GM18511 (cell line): ENCODE measurements around the gene SPATA24.
"Not testable (repeated sequence)": the region's sequence is repeated elsewhere in the genome, so short reads cannot be mapped to it uniquely, and the experiment has no call there.

ENCODE experiments used
- ATAC-seq: cut with Tn5 transposase; IDR thresholded peaks from one replicate; pipeline ENCODE4 v1.9.1; 2021; ENCODE audit warnings: mild to moderate bottlenecking, moderate library complexity; ENCODE audit not compliant: unreplicated experiment

SPATA24 gene, protein sequence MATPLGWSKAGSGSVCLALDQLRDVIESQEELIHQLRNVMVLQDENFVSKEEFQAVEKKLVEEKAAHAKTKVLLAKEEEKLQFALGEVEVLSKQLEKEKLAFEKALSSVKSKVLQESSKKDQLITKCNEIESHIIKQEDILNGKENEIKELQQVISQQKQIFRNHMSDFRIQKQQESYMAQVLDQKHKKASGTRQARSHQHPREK

DNA sequence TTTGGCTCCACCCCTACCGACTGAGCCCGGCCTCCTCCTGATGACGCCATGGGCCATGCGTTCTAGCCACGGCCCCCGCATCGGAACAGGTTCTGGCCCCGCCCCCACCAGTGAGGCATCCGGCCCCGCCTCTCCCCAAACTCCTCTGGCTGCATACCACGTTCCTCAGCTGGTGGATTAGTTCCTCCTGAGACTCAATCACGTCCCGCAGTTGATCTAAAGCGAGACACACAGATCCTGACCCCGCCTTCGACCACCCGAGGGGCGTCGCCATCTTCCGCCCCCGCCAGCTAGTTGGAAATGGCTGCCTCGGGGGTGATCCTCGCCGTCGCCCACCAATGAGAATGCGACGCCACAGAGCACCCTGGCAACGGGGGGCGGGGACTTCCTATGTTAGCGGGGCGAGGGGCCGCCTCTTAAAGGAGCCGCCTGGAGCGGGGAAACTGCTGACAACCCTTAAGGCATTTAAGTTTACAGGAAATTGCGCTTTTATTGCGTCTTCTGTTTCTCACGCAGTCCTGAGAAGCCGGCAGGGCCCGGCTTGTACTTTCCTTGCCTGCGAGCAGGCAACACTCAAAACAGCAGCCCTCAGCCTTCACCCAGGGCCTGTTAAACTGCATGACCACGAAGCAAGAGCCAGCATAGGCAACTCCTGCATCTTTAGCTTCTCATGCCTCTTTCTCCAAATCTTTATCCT, at the start of gene SPATA24:
SPATA24 (minus strand) TSS at position 303 of the 697 bp plus-strand sequence; CDS start at position 274, 29 bp downstream.
- peak; percentile 86 for ATAC-seq

DNA sequence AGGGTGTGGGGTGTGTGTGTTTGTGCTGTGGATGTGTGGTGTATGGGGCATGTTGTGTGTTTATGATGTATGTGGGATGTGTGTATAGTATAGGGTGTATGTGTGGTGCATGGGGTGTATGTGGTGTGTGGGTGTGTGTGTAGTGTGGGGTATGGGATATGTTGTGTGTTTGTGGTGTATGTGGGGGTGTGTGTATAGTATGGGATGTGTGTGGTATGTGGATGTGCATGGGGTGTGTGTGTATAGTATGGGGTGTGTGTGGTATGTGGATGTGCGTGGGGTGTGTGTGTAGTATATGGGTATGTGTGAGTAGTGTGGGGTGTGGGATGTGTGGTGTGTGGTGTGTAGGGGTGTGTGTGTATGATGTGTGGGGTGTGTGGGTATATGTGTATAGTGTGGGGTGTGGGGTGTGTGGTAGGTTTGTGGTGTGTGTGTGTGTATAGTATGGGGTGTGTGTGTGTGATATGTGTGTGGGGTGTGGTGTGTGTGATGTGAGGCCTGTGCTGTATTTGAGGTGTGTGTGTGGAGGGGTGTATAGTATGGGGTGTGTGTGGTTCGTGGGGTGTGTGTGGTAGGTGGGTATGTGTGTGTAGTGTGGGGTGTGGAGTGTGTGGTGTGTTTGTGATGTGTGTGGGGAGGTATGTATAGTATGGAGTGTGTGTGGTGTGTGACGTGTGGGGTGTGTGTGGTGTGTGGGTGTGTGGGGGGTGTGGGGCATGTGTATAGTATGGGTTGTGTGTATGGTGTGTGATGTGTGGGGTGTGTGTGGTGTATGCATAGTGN, 48.2 kb upstream of the SPATA24 start:
- ATAC-seq: no peak

DNA sequence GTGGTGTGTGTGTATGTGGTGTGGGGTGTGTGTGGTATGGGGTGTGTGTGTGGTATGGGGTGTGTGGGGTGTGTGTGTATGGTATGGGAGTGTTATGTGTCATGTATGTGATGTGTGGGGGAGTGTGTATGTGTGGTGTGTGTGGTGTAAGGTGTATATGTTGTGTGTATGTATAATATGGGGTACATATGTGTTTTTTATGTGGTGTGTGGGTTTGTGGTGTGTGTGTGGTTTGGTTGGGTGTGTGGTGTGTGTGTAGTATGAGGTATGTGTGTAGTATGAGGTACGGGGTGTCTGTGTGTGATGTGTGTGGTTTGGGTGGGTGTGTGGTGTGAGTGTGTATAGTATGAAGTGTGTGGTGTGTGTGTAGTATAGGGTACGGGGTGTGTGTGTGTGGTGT, 47.3 kb upstream of the SPATA24 start:
- no peak for ATAC-seq

DNA sequence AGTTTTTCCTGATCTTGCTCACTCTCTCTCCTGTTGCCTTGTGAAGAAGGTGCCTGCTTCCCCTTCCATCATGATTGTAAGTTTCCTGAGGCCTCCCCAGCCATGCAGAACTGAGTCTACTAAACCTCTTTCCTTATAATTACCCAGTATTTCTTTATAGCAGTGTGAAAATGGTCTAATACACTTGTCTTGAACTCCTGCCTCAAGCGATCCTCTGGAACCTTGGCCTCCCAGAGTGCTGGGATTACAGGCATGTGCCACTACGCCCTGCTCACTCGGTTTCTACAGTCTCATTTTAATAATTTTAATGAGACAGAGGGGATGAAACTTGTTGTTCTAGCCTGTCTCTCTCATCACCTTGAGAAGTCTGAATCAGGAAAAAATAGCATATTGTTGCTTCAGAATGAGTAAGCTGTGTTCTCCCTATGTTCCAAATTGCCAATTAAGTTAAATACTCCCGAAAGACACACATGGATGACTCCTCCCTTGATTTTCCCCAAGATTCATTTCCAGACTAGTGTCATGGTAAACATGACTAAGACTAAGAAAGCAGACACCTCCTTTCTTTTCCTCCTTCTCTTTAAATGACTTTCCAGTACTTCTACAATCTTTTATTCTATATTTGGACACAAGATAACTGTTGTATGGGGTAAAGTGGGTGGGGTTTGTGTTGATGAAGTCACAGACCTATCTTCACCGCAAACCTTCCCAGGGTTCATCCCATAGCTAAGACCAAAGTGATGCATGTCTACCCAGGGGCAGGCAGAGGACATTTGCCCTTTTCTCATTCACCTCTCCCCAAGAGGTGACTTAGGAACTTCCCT, 43.3 kb upstream of the SPATA24 start:
- no peak for ATAC-seq

DNA sequence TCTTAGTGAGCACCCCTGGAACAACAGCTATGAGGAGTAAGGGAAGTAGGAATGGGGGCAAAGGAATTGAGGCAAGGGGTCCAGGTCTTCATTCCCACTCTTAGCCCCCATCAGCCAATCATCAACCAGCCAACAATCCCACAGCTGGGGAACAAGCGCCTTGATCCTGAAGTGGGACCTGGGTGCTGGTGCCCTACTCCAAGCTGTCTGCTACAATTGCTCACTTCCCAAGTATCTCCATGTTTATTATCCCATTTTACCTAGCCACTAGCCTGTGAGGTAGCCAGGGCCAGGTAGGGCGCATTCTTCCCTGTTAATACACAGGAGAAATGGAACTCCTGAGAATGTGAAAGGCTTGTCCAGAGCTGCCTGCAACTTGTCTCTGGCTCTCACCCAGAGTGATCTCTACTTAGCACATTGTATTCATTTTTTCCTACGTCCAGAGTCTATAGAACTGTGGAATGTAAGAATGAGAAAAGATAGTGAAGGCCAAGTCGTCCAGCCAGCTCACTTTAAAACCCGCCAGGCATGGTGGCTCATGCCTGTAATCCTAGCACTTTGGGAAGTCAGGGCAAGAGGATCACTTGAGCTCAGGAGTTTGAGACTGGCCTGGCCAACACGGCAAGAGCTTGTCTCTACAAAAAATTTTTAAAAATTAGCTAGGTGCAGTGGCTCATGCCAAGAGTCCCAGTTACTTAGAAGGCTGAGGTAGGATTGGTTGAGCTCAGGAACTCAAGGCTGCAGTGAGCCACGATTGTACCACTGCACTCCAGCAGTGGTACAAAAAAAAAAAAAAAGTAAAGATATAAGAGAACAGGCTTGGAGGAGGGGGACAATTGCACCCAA, 41.7 kb upstream of the SPATA24 start:
- ATAC-seq: no peak

DNA sequence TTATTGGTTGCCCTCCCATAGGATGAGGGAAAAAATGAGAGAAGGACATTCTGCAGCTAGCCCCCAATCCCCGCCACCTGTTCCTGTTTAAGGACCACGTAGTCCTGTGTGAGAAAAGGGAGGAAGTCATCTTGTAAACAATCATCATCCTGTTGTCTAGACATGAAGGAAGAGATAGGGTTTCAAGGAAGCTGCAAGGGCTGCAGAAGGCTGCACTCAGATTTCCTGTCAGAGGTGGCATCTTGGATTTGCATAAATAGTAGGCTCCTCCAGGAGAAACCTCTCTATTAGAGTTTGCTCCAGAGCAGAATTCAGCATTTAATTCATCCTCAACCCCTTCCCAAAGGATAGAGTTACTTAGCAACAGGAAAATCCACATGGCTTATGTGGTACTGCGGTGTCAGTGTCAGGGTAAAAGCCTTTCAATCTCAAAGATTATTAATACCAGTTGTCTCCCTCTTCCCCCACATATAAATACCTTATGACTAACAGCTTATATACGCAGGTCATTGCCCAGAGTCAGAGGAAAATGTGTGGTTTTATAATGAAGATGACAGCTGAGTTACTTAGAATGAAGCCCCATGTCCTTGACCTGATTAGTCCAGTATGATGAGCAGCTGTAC, 40.1 kb upstream of the SPATA24 start:
- ATAC-seq: no peak

DNA sequence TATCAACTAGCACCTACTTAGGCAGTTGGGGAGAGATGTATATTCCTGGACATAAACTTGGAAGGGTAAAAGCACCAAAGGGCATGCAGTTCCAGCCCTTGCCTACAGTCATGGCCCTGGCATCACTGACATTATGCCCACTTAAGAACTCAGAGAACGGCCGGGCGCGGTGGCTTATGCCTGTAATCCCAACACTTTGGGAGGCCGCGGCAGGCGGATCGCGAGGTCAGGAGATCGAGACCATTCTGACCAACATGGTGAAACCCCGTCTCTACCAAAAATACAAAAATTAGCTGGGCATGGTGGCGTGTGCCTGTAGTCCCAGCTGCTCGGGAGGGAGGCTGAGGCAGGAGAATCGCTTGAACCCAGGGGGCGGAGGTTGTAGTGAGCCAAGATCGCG, 36.5 kb upstream of the SPATA24 start:
- ATAC-seq: not testable (repeated sequence)

DNA sequence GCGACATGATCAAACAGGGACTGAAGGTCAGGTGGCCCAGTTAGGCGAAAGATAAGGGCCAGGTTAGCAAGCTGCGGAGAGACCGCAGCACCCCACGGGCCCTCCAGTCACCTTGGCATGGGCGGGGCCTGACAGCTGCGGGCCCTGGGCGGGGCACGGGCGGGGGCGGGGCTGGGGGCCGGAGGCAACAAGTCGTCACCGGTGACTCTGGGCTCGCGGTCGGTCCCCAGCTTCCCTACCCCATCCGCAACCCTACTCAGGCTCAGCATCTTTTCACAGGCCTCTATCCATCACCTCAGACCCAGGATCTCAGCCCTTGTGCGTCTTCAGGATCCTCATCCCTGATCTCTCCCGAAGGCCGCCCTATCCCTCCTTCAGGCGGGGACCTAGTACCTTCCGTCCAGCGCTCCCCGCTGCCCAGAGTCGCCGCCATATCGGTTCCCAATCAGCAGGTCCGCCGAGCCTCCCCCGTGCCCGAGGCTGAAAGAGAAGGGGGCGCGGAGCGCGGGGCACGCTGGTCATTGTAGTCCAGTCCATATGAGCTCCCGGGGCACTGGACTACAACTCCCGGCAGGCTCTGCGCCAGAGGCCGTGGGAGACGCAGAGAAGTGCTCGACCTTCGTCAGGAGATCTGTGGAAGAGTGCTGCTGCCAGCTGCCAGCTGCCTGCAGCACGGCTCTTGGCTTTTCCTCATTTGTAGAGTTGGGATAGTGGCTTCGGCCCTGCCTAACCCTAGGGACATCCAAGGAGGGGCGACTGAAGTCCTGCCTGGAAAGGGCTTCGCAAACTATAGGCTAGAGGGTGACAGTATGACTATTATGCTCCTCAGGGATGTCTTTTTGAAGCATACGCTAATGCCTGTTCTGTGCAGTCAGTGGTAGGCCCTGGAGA, 35.4 kb upstream of the SPATA24 start, which contains the start of gene DNAJC18:
DNAJC18 (minus strand) TSS at position 513 of the 891 bp plus-strand sequence; CDS start at position 433, 80 bp downstream.
- ATAC-seq: peak; percentile 96

DNA sequence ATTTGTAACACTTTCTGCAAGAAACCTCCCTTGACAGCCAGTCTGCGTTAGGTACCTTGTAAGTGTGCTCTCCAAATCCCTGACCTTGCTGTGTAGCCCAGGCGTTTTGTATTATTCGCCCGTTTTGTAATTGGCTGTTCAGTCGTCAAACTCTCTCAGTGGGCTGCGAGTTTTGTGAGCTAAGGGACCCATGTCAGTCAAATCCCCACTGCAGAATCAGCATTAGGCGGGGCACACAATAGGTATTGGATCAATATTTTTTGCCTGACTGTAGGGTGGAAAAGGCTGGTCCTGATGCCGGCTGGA, 34.8 kb upstream of the SPATA24 start:
- ATAC-seq: no peak

DNA sequence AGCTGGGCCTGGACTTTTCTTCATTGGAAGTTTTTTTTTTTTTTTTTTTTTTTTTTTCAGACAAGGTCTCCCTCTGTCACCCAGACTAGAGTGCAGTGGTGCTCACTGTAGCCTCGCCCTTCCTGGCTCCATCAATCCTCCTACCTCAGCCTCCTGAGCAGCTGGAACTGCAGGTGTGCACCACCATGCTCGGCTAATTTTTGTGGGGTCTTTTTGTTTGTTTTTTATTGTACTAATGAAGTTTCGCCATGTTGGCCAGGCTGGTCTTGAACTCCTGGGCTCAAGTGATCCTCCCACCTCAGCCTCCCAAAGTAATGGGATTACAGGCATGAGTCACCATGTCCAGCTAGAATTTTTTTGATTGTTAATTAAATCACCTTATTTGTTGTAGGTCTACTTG, 31.8 kb upstream of the SPATA24 start:
- no peak for ATAC-seq

DNA sequence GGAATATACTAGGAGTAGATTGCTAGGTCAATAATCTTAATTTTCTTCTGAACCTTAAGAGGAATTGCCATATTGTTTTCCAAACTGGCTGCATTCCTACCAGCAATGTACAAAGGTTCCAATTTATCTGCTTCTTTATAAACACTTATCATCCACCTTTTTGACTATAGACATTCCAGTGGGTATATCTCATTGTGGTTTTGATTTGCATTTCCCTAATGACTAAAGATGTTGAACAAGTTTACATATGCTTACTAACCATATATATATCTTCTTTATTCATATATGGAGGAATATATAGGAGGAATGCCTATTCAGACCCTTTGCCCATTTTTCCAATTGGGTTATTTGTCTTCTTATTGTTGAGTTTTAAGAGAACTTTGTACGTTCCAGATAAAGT, 27.8 kb upstream of the SPATA24 start:
- ATAC-seq: no peak

DNA sequence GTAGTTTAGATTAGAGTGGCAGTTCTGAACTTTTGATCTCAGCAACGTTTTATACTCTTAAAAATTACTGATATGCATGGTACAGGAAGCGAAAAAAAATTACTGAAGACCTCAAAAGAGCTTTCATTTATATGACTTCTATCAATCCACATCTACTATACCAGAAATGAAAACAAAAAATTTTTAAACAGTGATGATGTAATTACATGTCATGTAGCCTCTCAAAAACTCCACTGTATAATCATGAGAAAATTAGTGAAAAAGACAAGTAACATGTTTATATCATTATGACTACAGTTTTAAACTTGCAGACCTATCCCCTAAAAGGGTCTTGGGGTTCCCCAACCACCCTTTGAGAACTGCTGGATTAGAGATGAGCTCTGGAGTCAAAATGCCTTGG, 26.1 kb upstream of the SPATA24 start:
- no peak for ATAC-seq

DNA sequence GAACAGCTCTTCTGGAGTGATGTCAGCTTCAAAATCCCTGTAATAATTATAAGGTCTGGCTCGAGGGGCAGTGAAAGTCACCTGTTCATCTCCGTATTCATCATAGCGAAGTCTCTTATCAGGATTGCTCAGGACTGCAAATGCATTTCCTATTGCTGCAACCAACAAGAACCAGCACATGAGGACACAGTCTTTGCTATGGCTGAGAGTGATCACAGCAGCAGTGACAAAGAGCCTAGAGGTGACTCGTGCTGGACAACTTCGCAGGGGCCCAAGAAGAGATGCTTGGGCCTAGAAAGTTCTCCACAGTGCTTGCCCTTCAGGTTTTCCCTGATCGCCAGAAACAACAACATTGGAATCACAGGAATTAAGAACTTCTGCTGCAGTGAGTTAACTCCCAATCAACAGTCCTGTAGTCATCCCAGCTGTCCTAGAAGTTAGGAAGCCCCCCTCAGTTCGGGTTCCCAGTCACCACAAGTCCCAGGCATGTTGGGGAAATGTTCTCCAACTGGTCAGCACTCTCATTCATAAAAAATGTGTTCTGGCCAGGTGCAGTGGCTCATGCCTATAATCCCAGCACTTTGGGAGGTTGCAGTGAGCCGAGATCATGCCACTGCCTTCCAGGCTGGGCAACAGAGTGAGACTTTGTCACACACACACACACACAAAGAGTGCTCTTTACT, 22.5 kb upstream of the SPATA24 start:
- ATAC-seq: no peak

DNA sequence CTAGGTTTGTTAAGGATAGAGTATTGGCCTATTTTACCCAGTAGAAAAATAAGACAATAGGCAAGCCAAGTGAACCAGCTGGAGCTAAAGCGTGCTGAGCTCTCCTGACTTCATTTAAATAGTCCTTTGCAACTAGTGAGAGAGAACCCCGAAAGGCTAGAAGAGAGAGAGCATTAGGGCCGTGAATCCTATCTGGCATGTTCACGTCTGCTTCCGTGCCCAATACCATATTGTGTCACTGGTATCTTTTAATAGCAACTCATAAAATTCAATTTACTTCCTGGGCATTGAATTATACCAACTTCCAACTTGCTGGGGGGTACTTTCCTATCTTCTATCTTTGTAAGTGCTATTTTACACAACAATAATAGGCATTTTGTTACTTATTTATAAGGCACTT, 21.6 kb upstream of the SPATA24 start:
- no peak for ATAC-seq

DNA sequence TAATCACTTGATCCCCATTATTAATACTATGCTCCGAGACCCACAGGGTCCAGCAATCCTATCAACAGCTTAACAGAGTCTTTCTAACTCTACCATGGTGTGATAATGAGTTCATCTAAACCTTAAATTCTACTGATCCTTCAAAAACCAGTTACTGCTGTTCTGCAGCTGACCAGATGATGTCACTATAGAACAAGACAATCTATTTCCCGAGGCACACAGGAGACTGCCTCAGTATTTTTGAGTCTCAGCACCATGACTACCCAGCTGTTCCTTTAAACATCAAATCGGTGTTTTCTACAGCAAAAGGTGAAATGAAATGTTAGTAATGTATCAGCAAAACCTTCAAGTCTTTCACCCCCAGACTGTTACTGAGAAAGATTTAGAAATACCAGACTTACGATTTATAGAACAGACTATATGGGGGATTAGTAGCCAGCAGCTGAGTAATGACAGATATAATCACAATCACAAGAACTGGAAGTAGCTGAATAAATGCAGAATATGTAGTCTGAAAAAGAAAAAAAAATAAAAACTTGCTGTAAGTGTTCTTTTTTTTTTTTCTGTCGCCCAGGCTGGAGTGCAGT, 18.5 kb upstream of the SPATA24 start:
- peak; percentile 57 for ATAC-seq

DNA sequence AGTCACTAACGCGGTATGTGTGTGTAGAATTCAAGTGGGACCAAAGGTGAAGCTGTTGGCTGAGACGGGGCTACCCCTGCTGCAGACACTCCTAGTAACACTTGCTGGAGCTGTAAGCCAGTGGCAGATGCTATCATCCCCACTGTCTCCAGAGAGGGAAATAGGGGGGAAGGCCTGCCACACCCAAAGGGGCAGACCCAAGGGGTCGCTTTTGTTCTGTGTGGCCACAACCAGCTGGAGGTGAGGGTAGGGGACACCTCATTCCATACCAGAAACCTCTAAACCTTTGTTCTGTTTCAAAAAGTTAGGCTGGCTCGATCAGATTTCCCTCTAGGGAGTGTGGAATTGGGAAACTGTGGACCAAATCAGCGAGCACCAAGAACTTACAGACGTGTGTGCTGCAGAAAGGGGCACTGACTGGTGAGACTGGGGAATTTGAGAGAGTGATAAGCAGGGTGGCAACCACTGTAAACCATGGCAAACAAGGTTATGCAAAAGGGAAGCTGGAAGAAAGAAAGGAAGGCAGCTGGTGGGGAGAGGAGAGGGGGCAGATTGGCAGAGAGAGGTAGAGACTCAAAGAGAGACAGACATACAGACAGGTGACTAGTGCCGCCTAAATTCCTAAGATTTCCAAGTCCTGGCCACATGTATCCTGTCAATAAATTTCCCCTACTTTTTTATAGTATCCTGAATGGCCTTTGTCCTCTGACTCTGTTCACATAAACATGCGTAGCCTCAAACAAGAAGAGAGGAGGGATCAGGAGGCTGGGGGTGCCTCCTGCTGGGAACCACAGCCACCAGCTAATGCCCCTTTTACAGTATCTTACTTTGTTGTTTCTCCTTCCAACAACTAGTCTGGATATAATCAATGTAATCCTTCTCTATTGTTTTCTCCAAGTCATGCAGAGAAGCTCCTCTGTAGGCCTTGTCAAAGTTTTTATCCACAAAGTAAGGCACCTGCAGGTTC, 15.6 kb upstream of the SPATA24 start:
- no peak for ATAC-seq

DNA sequence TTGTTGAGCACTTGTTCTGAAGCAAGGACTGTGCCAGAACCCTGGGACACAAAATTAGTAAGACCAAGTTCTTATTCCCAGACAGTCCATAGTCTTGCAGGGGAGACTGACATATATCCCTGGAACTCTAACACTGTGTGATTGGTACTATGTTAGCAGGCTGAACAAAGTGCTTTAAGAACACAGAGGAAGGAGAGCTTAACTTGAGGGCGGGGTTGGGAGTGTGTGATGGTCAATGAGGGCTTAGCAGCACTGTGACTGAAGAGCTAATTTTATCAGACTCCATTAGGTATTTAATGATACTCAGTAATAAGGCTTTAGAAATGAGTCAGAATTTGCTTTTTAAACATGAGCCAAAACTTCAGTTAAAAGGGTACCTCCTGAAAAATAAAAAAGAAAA, 14.9 kb upstream of the SPATA24 start:
- no peak for ATAC-seq
